ENCODE data around the gene AUTS2. TPM values are rescaled to one million over a fixed set of nuclear protein-coding genes. Genes with fewer than 3 reads are reported as not detected.
A peak's percentile ranks its signal among the peaks of the same experiment; 100 is the strongest.

The AUTS2 gene
- total RNA-seq, 6 donors from 2014 or later: 38.9 to 151 (median 55.8) TPM

GRCh38 chr7:70374772-70375533, 776.7 kb downstream of the AUTS2 start:
- H3K27ac ChIP-seq: no peak overlapping the region
- DNase-seq (no peak), ATAC-seq (ENCODE audit: low FRiP score in 2 of 2) (no peak)
- WGBS, 2 donors: 83 to 85% methylated on average over 6 of the region's 6 CpGs
- no peaks in the 10 kb centered on the region for H3K4me1 ChIP-seq
- H3K36me3 ChIP-seq: no peaks in the 10 kb centered on the region
- H3K27me3 ChIP-seq: no peaks in the 10 kb centered on the region
- H3K4me3 ChIP-seq: no peak overlapping the region
- no peak for TF ChIP-seq EP300 (IDR thresholded peaks at IDR 0.05)
- TF ChIP-seq CTCF (IDR thresholded peaks at IDR 0.05): no peak
- no peak for TF ChIP-seq POLR2AphosphoS5 (IDR thresholded peaks at IDR 0.05)
- no peak for TF ChIP-seq POLR2A (IDR thresholded peaks at IDR 0.05)
- no peaks in the 10 kb centered on the region for H3K9me3 ChIP-seq

GRCh38 chr7:70376561-70377031, 778.3 kb downstream of the AUTS2 start:
- WGBS, 2 donors: 80 to 85% methylated on average over 4 of the region's 4 CpGs

GRCh38 chr7:70377957-70378356, 779.7 kb downstream of the AUTS2 start:
- 99 to 100% methylated on average over 7 of the region's 7 CpGs for WGBS, 2 donors
- Histone ChIP-seq H3K36me3 (no peaks in the 10 kb centered on the region), H3K4me3 (no peak overlapping the region), H3K27me3 (no peaks in the 10 kb centered on the region), H3K9me3 (no peaks in the 10 kb centered on the region), H3K4me1 (no peaks in the 10 kb centered on the region), H3K27ac (no peak overlapping the region)
- TF ChIP-seq EP300 (IDR thresholded peaks at IDR 0.05): no peak
- no peak for TF ChIP-seq CTCF (IDR thresholded peaks at IDR 0.05)
- TF ChIP-seq POLR2AphosphoS5 (IDR thresholded peaks at IDR 0.05): no peak
- no peak for TF ChIP-seq POLR2A (IDR thresholded peaks at IDR 0.05)
- ATAC-seq (ENCODE audit: low FRiP score in 2 of 2): no peak
- DNase-seq: peak in 1 of 2 donors; percentile 15

More at GRCh38 chr7:70376561-70377031, 778.3 kb downstream of the AUTS2 start:
- Histone ChIP-seq H3K9me3 (no peaks in the 10 kb centered on the region), H3K27me3 (no peaks in the 10 kb centered on the region), H3K36me3 (no peaks in the 10 kb centered on the region), H3K27ac (no peak overlapping the region), H3K4me3 (no peak overlapping the region), H3K4me1 (no peaks in the 10 kb centered on the region)
- ATAC-seq (ENCODE audit: low FRiP score in 2 of 2): no peak
- DNase-seq: no peak
- TF ChIP-seq EP300 (IDR thresholded peaks at IDR 0.05) (no peak), CTCF (IDR thresholded peaks at IDR 0.05) (no peak), POLR2AphosphoS5 (IDR thresholded peaks at IDR 0.05) (no peak), POLR2A (IDR thresholded peaks at IDR 0.05) (no peak)

- no peaks in the 10 kb centered on the region for H3K36me3 ChIP-seq
- no peak overlapping the region for H3K27ac ChIP-seq
- no peak for DNase-seq
- H3K9me3 ChIP-seq: no peaks in the 10 kb centered on the region
- 86 to 94% methylated on average over 9 of the region's 9 CpGs for WGBS, 2 donors
- no peaks in the 10 kb centered on the region for H3K4me1 ChIP-seq
- no peak for ATAC-seq (ENCODE audit: low FRiP score in 2 of 2)
- no peaks in the 10 kb centered on the region for H3K27me3 ChIP-seq
- TF ChIP-seq POLR2AphosphoS5 (IDR thresholded peaks at IDR 0.05): no peak
- TF ChIP-seq POLR2A (IDR thresholded peaks at IDR 0.05): no peak
- no peak for TF ChIP-seq CTCF (IDR thresholded peaks at IDR 0.05)
- TF ChIP-seq EP300 (IDR thresholded peaks at IDR 0.05): no peak
- H3K4me3 ChIP-seq: no peak overlapping the region
Observed at GRCh38 chr7:70379210-70379609, 780.9 kb downstream of the AUTS2 start.
